Measurements from ENCODE around the gene BRWD1.

The BRWD1 gene

DNA sequence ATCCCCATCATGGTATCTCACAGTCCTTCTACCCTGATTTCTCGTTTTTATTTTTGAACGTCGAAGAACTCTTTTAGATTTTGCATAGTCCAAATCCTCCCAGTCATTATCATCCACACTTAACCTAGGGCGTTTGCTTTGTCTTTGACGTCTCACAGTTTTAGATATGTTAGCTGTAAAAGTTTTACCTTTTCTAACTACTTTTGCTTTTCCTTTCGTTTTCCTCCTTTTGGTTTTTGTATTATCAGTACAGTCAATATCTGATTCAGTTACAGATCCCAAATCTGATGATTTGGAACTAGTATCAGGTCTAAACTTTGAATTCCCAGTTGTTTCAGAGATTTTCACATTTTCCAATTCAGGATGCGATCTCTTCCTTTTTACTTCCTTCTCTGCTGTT lies 117.1 kb downstream of the BRWD1 start:
- FAIRE-seq, result no peak

DNA sequence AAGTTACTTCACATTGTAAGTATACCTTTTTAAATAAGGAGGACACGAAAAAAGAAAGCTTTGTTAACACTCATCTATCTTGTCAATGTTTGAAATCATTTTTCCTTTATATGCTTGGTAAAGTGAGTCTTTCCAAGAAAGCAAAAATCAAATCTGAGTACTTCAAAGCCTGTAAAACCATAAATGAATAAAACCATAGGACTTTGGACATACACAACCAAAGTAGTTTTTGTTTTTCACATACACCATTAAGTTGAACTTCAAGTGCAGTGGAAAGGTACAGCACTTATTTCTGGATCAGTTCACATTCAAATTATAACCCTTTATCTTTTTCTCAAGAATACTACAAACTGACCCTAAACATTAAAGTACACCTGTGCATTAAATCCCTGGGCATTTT lies 120.1 kb downstream of the BRWD1 start:
- no peak for FAIRE-seq

DNA sequence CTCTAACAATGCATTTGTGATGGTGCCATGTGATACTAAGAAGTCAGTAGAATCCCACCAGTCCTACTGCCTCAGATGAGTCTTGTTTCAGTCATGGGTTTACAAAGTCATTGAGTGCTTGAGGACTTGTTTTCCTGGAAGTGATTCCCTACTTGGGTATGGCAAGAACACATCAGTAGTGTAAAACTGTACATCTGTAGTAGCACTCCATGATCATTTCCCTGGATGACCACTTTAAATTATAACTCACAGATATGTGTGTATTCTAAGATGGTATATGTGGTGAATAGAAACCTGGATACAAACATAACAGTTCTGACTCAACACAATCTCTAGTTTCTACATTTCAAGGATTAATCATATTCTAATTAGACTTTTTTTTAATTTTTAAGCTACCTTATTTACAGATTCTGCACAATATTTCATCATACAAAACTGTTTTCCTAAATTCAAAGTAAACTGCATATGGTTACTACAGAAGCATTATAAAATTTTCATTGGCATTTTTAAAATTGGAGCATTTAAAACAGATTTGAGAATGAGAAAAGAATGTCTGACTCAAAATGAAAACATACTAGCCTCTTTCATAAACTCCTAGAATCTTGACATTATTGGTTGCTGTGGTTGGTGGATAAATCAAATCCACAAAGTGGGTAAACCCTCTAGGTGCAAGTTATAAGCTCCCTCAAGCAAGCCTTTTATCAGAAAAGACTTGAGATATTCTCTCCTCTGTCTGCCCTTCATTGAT lies 123.4 kb downstream of the BRWD1 start:
- no peak for FAIRE-seq

DNA sequence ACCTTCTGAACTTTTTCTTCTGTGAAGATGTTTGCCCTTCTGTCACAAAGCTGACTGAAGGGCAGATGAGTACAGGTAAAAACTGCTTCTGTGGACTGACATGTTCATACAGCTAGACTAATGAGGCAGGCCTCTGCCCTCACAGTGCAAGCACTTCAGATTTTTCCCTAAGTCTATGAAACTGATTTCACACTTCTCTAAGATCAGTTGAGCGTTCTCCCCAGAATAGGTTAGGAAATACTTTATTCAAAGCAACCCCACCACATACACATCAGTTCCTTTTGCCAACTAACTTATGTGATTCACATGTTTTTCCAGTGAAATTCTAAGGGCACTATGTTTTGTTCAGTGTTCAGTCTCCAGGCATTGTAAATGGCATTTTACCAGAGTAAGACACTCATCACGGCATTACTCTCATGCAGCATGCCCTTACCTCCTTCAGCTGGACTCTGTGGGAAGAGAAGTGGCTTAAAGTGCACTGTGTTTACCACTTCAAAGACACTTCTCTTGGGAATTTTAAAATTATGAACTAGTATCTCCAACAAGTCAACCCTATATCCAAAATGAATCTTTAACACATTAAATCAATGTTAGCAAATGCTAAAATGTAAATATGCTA lies 124.8 kb downstream of the BRWD1 start:
- no peak for FAIRE-seq

DNA sequence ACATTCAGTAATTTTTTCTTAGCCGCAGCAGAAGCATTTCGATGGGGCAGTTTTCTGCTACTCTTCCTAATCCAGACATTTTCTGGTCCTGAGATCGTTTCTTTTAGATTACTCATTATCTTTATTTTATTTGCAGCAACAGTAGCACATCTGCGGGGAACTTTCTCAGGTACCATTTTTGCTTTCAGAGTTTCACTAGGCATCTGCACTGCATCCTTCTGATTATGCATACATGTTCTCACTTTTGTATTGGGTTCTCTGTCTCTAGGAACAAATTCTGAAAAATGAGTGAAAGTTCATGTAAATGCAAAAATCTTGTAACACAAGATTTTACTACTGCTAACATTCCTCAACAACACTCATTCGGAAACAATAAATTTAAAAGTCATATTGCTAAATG lies 126.3 kb downstream of the BRWD1 start:
- FAIRE-seq, result no peak

DNA sequence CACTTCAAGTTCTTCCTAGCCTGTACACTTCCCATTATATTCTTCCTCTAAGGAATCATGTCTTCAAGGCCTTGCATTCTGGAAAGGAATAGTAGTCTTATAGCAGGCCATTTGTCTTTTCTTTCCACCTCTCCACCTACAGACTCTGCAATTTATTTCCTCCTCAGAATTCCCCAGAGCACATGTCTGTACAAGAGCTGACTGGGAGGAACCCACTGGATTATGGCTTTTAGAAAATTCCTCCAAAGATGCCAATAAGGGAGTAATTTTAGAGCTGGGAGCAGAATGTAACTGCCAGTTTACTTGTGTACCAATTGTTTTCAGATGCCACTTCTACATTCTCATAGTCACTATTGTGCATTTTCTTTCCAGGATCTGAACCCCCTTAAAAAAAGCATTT lies 126.8 kb downstream of the BRWD1 start:
- no peak for FAIRE-seq

DNA sequence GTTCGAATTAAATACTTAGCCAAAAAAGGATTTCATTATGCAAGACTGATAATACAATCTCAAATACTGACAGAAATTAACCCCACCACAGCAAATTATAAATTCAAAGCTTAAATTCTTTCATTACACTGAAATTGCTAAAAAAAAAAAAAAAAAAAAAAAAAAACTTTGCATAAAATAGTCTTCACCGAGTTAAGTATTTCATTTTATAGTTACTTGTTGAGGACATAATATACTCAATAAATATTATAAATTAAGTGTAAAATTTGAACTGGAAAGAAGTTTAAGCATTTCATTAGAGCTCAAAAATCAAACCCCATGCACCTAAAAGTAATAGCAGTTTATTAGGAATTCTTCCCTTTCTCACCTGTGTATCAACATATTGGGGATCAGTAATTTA lies 128.3 kb downstream of the BRWD1 start:
- no peak for FAIRE-seq

DNA sequence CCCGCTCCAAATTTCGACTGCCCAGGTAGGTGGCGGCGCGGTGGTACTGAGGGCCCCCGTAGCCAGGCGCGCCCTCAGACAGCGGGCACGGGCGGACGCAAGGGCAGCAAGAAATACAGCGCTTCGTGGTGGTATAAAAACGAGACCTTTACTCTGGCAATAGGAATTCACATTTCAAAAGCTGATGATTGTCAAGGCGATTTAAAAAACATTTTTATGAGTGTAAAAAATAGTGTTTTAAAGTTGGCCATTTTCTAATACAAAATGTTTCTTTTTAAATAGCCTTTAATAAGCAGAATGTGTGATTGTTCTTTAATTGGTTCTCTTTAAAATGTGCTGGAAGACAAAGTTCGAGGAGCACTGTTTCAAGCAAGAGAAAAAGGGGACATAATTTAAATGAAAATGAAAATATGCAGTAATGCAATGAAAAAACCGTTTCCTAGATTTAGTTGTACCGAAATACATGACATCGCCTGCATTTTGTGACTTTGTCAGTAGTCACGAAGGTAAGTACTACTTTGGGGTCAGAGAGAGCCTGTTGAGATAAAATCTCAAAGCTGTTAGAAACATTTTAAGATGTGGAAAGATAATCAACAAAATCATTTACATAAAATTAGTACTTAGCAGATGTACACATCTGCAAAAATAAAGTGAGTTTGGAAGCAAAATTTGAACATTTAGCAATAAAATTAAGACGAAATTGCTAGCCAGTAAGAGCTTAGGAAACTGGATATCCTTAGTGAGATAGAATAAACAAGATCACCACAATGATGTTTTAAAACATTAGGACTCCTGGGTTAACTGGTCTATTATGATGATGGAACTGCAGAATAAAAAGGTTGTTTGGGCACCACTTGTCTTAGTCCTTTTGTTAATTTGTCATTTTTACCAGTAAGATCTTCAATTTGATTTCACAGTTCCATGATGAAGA lies 129.1 kb downstream of the BRWD1 start:
- peak; percentile 37 for FAIRE-seq

DNA sequence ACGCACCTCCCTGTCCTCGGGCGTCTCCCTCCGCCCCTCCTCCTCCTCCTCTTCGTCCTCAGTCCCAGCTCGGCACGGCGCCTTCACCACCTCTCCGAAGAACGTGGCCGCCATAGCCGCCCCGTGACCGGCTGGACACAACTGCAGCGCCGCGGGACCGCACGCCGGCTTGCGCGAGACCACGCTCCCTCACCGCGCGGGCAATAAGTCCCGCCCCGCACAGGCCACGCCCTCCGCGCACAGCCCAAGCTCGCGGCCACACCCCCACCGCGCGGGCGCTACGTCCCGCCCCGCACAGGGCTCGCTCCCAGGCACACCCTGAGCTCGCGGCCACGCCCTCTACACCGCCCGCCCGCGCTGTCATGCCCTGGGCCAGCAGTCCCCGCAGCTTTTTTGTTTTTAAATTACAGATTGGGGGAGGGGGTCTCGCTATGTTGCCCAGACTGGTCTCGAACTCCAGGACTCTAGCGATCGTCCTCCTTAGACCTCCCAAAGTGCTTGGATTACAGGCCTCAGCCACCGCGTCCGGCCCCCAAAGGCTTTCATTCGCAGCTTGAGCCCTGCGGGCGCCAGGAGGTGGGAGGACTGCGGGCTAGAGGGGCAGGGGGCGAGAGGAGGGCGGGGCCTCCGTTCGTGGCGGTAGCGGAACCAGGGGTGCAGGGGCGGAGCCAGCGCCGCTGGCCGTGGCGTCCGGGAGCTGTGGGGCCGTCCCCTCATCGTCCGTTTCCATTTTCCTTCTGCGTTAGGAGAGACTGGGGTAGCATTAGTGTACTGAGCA lies 130.0 kb downstream of the BRWD1 start, which contains the start of gene PSMG1:
Gene PSMG1, minus strand, starts transcription at position 180 of the 778 bp plus-strand sequence. Its CDS starts 66 bp downstream, at position 114.
- peak; percentile 63 for FAIRE-seq

DNA sequence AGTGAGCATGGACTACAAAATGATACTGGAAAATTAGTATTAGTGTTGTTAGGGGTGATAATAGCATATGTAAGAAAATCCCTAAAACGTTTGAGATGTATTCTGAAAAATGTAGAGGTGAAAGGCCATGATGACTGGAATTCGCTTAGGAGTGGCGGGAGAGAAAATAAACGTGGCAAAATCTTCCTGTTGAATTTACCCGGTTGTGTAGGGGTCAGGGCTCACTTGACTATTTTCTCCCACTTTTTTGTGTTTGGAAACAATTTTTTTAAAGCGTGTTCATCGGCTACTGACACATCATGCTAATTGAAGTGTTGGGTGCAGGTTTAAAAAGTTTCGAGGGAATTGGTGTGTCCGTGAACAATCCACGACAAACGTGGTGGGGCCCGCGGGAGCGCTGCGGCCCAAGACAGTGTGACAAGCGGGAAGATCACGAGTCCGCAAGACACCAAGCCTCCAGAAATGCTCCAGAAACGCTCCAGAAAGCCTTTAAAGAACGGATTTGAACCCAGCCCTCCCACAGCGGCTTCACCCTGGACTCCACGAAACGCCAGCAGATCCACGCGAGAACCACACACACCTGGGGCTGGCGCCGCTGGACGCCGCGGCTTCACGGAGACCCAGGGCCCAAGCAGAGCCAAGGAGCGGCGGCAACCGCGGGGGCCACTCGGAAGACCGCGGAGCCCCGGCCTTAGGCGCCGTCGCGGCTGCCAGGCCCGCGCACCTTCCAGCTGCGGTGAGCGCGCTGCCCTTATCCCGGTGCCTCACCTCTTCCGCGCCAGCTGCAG lies 130.8 kb downstream of the BRWD1 start:
- FAIRE-seq, result no peak

DNA sequence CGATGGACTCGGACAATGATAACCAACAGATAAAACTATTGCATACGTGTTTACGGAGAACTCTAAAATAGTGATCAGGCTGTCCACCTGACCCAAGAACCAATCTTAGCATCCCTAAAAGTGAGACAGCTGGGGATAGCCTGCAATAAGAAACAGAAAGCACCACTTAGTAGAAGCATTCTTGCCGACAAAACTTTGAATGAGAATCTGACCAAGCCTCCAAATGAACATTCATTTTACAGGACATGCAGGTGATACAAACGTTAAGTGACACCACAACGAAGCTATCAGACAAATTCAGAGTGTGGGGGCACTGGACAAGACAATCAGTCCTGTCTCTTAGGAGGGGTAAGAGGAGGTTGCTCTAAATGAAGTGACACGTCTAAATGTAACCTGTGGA lies 131.4 kb downstream of the BRWD1 start:
- FAIRE-seq, result no peak

DNA sequence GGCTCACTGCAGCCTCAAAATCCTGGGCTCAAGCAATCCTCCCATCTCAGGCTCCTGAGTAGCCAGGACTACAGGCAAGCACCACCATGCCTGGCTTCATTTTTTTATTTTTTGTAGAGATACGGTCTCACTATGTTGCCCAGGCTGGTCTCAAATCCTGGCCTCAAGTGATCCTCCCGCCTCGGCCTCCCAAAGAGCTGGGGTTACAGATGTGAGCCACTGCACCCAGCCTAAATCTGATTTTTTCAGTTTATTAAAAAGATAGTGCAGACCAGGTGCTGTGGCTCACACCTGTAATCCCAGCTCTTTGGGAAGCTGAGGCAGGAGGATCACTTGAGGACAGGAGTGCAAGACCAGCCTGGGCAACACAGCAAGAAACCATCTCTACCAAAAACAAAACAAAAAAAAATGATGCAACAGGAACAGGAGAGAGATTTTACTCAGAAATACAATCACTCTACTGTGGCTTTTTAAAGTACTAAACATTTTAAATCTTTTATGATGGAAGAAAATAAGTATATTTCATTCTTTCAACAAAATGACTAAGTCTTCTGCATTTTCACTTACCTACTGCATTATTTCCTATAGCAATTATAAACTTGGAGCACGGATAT lies 132.1 kb downstream of the BRWD1 start:
- no peak for FAIRE-seq

DNA sequence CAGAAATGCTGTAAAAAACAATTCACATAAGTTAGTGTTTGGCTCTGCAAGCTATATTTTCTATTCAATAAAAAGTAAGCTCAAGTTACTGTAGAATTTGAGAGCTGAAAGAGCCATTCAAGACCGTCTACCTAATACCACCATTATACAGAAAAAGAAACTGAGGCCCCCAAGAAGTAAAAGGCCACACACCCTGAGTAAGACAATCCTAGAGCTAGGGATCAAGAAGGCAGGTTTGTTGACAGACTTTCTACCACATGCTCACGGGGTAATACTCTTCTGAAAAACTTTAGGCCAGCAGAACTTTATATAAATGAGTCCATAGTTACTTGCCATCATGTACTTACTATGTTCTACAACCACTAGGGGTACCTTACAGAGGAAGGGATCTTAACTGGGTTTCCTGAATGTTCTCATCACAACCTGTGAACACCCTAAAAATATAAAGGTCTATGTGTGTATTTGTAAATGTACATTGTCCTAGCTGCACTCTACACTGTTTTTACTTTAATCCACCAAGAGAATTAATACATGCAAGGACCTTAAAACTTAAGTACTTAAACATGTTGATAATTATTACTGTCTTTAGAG lies 132.9 kb downstream of the BRWD1 start:
- no peak for FAIRE-seq

DNA sequence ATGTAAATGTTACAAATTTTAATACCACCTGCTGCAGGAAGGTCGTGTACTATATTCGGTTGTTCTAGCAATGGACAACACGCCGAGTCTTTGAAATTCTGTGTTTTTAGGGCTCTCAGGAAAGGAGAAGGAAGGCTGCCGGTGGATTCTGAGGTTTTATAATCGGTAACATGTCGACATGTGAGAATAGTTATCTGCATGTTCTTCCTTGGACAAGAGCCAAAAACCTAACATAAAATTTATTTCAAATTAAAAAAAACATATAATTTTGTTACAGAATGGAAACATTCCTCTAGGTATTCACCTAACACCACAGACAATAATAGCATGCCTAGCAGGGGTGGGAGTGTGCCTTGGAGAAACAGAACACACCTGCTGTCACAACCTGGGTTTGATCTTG lies 135.0 kb downstream of the BRWD1 start:
- FAIRE-seq, result no peak

DNA sequence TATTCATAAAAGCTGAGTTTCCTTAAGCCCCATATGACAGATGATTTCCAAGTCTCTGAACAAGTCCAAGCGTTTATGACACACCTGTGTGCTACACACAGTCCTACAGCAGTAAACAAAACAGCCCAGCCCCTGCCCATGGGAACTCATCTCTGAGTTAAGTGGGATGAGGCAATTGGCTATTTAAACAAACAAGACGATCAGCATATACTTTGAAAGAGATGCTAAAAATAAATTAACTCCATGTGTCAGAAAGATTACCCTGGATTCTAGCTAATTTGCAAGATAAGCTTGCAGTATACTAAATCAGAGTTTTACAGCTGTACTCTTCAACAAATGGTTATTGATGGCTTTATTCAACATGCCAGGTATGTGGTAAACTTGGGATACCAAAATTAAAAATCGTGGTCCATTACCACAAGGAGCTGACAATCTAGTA lies 137.1 kb downstream of the BRWD1 start:
- FAIRE-seq, result no peak

DNA sequence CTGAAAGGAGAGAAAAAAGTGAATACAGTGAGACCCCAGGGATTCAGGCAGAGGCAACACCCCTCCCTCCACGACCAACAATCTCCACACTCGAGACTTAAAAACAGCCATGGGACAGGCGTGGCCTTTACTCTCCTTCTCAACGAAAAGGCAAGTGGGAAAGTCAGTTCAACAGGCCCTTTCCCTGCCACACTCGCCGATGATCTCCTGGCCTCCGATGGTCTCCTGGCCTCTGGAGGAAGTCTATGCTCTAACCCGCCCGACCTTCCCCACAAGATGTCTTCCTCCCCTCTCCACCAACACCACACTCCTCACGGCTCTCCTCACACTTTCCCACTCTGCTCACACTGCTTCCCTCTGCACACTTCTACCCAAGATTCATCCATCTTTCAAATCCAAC lies 137.8 kb downstream of the BRWD1 start:
- no peak for FAIRE-seq

DNA sequence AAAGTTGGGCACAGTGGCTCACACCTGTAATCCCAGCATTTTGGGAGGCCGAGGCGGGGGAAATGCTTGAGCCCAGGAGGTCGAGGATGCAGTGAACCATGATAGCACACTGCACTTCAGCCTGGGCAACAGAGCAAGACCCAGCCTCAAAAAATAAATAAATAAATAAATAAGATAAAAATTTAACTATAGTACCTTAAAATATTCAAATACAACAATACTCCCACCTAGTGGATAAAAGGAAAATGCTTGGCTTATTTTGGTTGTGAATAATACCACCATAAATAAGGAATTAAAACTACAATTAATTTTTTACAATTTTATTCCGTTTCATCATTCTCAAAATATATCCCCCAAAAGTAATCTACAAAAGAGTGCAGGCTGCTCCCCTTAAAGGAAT lies 138.3 kb downstream of the BRWD1 start:
- FAIRE-seq, result peak; percentile 83

DNA sequence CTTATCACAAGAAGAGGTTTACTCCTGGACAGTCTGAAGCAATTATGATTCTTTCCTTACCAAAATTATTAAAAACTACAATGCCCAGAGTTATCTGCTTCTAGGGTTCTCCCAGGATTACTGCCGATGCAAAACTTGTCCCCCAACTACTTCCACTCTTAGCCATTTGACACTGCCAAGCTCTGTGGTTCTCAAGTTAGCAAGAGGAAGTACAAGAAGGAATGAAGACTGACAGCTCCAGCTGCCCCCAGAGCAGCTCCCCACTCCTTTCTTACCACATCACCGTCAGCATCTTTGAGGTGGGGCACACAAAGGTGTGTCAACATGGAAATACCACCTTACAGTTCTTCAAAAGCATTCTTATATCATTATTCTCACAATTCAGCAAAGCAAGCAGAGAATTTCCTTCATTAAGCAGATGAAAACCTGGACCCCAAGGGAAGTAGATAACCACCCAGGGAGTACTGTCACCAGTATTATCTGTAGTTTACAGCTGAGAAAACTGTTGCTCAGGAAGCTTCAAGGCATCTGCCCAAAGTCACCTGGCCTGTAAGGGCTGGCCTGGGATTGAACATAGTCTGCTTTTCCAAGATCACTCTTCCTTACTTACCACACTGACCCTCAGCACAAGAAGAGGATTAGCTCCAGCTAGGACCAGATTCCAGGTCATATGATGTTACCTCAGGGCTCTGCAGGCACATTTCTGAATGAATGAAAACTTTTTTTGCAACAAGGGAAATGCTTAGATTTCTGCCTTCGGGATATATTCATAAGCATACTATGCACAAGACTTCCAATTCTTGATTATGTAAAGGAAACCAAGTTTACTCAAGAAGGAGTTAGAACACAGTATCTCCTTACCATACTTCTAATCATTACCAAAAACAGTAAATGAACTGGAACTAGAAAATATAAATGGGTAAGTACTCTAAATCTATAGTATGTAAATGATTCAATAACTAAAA lies 139.4 kb downstream of the BRWD1 start:
- no peak for FAIRE-seq

DNA sequence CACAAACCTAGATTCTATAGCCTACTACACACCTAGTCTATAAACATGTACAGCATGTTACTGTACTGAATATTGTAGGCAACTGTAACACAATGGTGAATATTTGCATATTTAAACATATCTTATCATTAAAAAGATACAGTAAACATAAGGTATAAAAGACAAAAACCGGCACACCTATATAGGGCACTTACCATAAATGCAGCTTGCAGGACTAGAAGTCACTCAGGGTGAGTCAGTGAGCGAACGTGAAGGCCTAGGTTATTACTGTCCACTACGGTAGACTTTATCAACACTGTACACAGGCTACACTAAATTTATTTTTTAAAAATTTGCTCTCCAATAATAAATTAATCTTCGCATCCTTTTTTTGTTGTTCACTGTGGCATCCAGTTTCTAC lies 143.5 kb downstream of the BRWD1 start:
- no peak for FAIRE-seq

DNA sequence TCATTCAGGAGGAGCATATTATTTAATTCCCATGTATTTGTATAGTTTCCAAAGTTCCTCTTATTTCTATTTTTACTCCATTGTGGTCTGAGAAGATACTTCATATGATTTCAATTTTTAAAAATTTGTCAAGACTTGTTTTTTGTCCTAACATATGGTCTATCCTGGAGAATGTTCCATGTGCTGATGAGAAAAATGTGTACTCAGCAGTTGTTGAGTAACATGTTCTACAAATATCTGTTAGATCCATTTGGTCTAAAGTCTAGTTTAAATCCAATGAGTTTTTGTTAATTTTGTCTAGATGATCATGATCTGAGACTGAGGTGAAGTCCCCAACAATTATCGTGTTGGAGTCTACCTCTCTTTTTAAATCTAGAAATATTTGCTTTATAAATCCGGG lies 144.6 kb downstream of the BRWD1 start:
- FAIRE-seq, result no peak

Data from endometrium (tissue), 2 donors.